GM19397 (cell line): ENCODE measurements around the gene TMEM145.
"Not testable (repeated sequence)": the region's sequence is repeated elsewhere in the genome, so short reads cannot be mapped to it uniquely, and the experiment has no call there.

Experiments
- ATAC-seq: cut with Tn5 transposase; IDR thresholded peaks from one replicate; pipeline ENCODE4 v1.9.1; 2021; ENCODE audit warnings: mild to moderate bottlenecking, moderate library complexity; ENCODE audit not compliant: unreplicated experiment

TMEM145 gene

GRCh38 chr19:42333975-42334696 lies 21.0 kb downstream of the TMEM145 start:
- no peak for ATAC-seq

- no peak for ATAC-seq
Observed at GRCh38 chr19:42334697-42335373, 21.7 kb downstream of the TMEM145 start.

- no peak for ATAC-seq
Observed at GRCh38 chr19:42335374-42335936, 22.3 kb downstream of the TMEM145 start.

GRCh38 chr19:42335971-42336370 lies 22.9 kb downstream of the TMEM145 start:
- ATAC-seq, result no peak

- not testable (repeated sequence) for ATAC-seq
Observed at GRCh38 chr19:42339126-42339860, 26.2 kb downstream of the TMEM145 start.

- ATAC-seq, result not testable (repeated sequence)
Observed at GRCh38 chr19:42339922-42340321, 26.8 kb downstream of the TMEM145 start.

- ATAC-seq, result no peak
Observed at GRCh38 chr19:42343344-42344110, 30.4 kb downstream of the TMEM145 start.

- ATAC-seq, result no peak
Observed at GRCh38 chr19:42344336-42344893, 31.3 kb downstream of the TMEM145 start.

- ATAC-seq, result no peak
Observed at GRCh38 chr19:42345191-42345812, 32.2 kb downstream of the TMEM145 start.

GRCh38 chr19:42348211-42348610 lies 35.1 kb downstream of the TMEM145 start:
- ATAC-seq, result no peak

GRCh38 chr19:42349378-42350107 lies 36.4 kb downstream of the TMEM145 start:
- no peak for ATAC-seq

GRCh38 chr19:42350417-42350816 lies 37.3 kb downstream of the TMEM145 start:
- no peak for ATAC-seq

- ATAC-seq, result no peak
Observed at GRCh38 chr19:42351079-42351735, 38.1 kb downstream of the TMEM145 start.

GRCh38 chr19:42352301-42353259 lies 39.5 kb downstream of the TMEM145 start:
- ATAC-seq, result no peak

GRCh38 chr19:42353341-42354015 lies 40.4 kb downstream of the TMEM145 start:
- ATAC-seq, result no peak

GRCh38 chr19:42355896-42356295 lies 42.8 kb downstream of the TMEM145 start:
- no peak for ATAC-seq

GRCh38 chr19:42356686-42357085 lies 43.6 kb downstream of the TMEM145 start:
- no peak for ATAC-seq
